ENCODE results near the gene BAG3. TPM values are rescaled to one million over a fixed set of nuclear protein-coding genes. Genes with fewer than 3 reads are reported as not detected.

Gene BAG3
- total RNA-seq, 1 donor from 2014 or later, result 88.0 TPM

GRCh38 chr10:119724593-119725516 lies 73.7 kb downstream of the BAG3 start:
- Histone ChIP-seq H3K27me3 (no peaks in the 10 kb centered on the region), H3K36me3 (no peaks in the 10 kb centered on the region), H3K4me1 (peaks cover 7 to 14% of the 10 kb centered on the region in 2 donors), H3K4me3 (peak overlapping the region; percentile 86 to 94), H3K27ac (peak overlapping the region; percentile 93 to 94), H3K9me3 (no peaks in the 10 kb centered on the region)
- no peak for TF ChIP-seq CTCF (IDR thresholded peaks at IDR 0.05)
- intact Hi-C loops (cut with DNase I), result loop anchor here (2.0 kb wide), 3 partner anchors 74 to 546 kb away; partner anchors contain the start of genes BAG3, PRDX3 and TIAL1
- no peak for DNase-seq (ENCODE audit: low spot score in 2 of 2)

- Histone ChIP-seq H3K4me1 (peaks cover 7 to 14% of the 10 kb centered on the region in 2 donors), H3K9me3 (no peaks in the 10 kb centered on the region), H3K27me3 (no peaks in the 10 kb centered on the region), H3K27ac (peak overlapping the region; percentile 93 to 94), H3K36me3 (no peaks in the 10 kb centered on the region), H3K4me3 (peak overlapping the region; percentile 86 to 94)
- DNase-seq (ENCODE audit: low spot score in 2 of 2), result no peak
- no peak for TF ChIP-seq CTCF (IDR thresholded peaks at IDR 0.05)
- intact Hi-C loops (cut with DNase I), result loop anchor here (2.0 kb wide), 3 partner anchors 75 to 547 kb away; partner anchors contain the start of genes BAG3, PRDX3 and TIAL1
Observed at GRCh38 chr10:119725517-119725827, 74.3 kb downstream of the BAG3 start.

- TF ChIP-seq CTCF (IDR thresholded peaks at IDR 0.05), result peak; percentile 24 to 49 (median 34)
- intact Hi-C loops (cut with DNase I), result loop anchor here (2.0 kb wide), 4 partner anchors 39 to 547 kb away; partner anchors contain the start of genes BAG3, PRDX3 and TIAL1
- H3K4me3 ChIP-seq, result peak within 1 kb of the TSS; percentile 86 to 94
Observed at GRCh38 chr10:119725828-119726675, 74.9 kb downstream of the BAG3 start, which contains the start of gene INPP5F. Gene INPP5F, plus strand, starts transcription at chr10:119726050. Its CDS starts 213 bp downstream, at chr10:119726263.

GRCh38 chr10:119726676-119727261 lies 75.6 kb downstream of the BAG3 start:
- Histone ChIP-seq H3K4me1 (peaks cover 7 to 14% of the 10 kb centered on the region in 2 donors), H3K9me3 (no peaks in the 10 kb centered on the region), H3K36me3 (no peaks in the 10 kb centered on the region), H3K27ac (peak overlapping the region; percentile 74 to 92), H3K27me3 (no peaks in the 10 kb centered on the region), H3K4me3 (peak overlapping the region; percentile 86 to 94)
- intact Hi-C loops (cut with DNase I), result loop anchor here (2.0 kb wide), 1 partner anchor 40 kb away; no protein-coding TSS in a partner anchor
- no peak for TF ChIP-seq CTCF (IDR thresholded peaks at IDR 0.05)
- DNase-seq (ENCODE audit: low spot score in 2 of 2), result no peak

More at GRCh38 chr10:119725828-119726675, 74.9 kb downstream of the BAG3 start, which contains the start of gene INPP5F:
- Histone ChIP-seq H3K9me3 (no peaks in the 10 kb centered on the region), H3K27ac (peak within 1 kb of the TSS; percentile 93 to 94), H3K27me3 (no peaks in the 10 kb centered on the region), H3K36me3 (no peaks in the 10 kb centered on the region), H3K4me1 (peaks cover 7 to 14% of the 10 kb centered on the region in 2 donors)
- DNase-seq (ENCODE audit: low spot score in 2 of 2), result peak; percentile 94 to 99

Other genes with a start within 250 kb of the BAG3 start
- 42.9 TPM for gene RGS10, start 108.7 kb upstream of the BAG3 start, total RNA-seq
- gene TIAL1, start 54.4 kb upstream of the BAG3 start, total RNA-seq, result 35.5 TPM
- 5.1 TPM for gene INPP5F, start 74.7 kb downstream of the BAG3 start, total RNA-seq
- 29.4 TPM for gene MCMBP, start 221.5 kb downstream of the BAG3 start, total RNA-seq
- 17.1 TPM for gene SEC23IP, start 241.3 kb downstream of the BAG3 start, total RNA-seq

Measured in ascending aorta (tissue), 2 donors.